DMS79 treated with DMSO at 0.1 percent for 48 hours (cell line): Measurements from ENCODE around the gene ATP8B2.
"Not testable (repeated sequence)": the region's sequence is repeated elsewhere in the genome, so short reads cannot be mapped to it uniquely, and the experiment has no call there.

Experiments
- DNase-seq: peaks from one replicate; lab custom pipeline; 2025; lab: John Stamatoyannopoulos, UW

Gene ATP8B2

GRCh38 chr1:154323493-154323892 lies 1.8 kb upstream of the ATP8B2 start:
- no peak for DNase-seq

- no peak for DNase-seq
Measured at GRCh38 chr1:154324241-154324640, 1.1 kb upstream of the ATP8B2 start.

- DNase-seq: no peak
Measured at GRCh38 chr1:154325583-154326545, 539 bp downstream of the ATP8B2 start.

DNA sequence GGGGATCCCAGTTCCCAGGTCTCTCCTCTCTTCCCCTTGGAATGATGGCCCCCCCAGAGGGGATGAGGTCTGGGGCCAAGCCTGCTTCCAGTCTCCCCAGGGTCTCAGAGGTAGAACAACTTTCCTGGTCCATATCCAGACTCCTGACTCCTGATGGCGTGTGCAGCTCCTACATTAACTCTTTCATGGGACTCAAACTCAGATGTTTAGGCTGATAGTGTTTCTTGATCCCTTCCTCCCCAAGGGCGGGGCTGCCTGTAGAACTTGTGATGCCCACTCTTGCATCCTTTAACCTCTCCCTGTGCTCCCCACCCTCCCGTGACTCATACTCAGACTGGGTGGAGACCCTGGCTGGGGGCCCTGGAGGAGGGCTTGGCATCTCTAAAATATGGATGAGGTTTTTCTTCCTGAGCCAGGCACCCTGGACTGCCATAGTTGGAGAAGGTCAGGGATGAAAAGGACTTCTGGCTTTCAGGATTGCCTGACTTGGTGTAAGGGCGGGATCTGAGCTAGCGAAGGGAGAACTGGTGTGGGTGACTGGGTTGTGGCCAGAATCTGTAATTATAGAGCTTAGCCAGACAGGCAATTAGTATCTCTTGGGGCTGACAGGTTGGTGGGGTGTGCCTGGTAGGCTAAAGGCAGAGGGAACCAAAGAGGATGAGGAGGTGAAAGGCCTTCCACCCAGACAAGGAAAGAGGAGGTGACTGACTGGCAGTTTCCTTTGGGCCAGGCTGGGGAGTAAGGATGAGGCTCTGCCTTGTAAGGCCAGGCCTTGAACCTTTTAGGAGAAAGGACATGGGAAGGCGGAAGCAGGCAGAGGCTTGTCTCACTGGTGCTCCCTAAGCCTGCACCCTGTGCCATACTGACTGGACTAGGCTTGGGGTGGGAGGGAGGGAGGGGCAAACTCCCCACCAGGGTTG lies 1.5 kb downstream of the ATP8B2 start:
- no peak for DNase-seq

- no peak for DNase-seq
Measured at GRCh38 chr1:154327466-154328317, 2.4 kb downstream of the ATP8B2 start.

GRCh38 chr1:154328318-154329151 lies 3.2 kb downstream of the ATP8B2 start:
- peak; percentile 48 for DNase-seq

- DNase-seq: no peak
Measured at GRCh38 chr1:154329152-154329521, 3.8 kb downstream of the ATP8B2 start.

- no peak for DNase-seq
Measured at GRCh38 chr1:154329551-154330131, 4.3 kb downstream of the ATP8B2 start.

GRCh38 chr1:154330669-154331068 lies 5.3 kb downstream of the ATP8B2 start:
- DNase-seq: no peak

- DNase-seq: no peak
Measured at GRCh38 chr1:154334079-154335024, 9.0 kb downstream of the ATP8B2 start.

DNA sequence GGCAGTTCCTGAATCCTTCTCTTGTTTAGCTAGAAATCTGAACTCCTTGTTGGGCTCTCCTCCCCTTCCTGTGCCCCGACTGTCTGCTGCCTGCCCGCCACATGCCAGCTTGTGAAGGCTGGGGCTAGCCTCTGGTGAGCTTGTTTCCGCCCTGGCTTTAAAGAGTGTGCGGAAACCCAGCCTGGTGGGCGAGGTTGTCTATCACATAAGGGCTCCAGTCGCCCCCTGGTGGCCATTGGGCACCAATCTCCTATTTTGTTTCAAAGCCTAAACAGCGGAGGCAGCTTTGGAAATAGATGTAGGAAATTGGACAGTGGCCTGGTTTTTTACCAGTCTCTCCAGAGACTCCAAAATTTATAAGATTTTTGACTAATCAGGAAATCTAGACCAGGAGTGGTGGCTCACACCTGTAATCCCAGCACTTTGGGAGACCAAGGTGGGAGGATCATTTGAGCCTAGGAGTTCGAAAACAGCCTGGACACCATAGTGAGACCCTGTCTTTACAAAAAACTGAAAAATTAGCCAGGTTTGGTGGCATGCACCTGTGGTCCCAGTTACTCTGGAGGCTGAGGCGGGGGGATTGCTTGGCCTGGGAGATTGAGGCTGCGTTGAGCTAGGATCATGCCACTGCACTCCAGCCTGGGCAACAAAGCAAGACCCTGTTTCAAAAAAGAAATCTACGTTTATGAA lies 9.8 kb downstream of the ATP8B2 start:
- peak; percentile 33 for DNase-seq

DNA sequence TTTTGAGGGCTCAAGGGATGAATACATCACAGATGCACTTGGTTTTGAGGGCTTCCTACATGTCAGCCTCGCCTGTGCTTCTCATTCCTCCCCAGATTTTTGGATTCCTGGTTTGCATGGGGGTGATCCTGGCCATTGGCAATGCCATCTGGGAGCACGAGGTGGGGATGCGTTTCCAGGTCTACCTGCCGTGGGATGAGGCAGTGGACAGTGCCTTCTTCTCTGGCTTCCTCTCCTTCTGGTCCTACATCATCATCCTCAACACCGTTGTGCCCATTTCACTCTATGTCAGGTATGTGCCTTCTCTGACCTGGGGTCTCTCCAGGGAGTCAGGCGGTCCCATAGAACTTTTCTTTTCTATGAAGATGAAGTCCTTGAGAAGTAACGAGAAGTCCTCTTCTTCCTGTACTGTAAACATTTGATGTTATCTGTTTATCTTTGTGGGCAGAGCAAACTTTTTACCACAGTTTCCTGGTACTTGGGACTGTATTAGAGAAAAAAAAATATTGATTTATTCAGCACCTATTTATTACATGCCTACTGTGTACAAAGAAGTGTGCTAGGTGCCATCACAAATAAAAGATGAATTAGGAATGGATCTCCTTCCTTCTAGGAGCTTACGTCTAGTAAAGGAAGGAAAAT lies 12.0 kb downstream of the ATP8B2 start:
- DNase-seq: no peak

- no peak for DNase-seq
Measured at GRCh38 chr1:154338875-154339274, 13.6 kb downstream of the ATP8B2 start.

- DNase-seq: not testable (repeated sequence)
Measured at GRCh38 chr1:154341366-154341765, 16.0 kb downstream of the ATP8B2 start.

GRCh38 chr1:154342132-154342531 lies 16.8 kb downstream of the ATP8B2 start:
- DNase-seq: no peak

DNA sequence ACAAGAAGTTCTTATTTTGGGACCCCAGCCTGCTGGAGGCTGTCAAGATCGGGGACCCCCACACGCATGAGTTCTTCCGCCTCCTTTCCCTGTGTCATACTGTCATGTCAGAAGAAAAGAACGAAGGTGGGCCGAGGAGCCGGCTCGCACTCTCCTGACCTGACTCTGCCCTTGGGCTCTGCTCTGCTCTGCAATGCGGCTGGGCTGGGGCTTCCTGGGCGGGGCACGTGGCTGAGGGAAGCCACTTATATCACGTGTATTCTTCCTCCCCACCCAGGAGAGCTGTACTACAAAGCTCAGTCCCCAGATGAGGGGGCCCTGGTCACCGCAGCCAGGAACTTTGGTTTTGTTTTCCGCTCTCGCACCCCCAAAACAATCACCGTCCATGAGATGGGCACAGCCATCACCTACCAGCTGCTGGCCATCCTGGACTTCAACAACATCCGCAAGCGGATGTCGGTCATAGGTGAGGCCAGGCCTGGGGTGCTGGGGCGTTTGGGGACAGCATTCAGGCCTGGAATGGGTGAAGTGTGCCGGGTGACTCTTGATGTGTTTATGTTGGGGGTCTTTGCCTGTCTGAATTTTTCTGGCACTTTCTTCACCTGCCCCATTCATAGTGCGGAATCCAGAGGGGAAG lies 17.6 kb downstream of the ATP8B2 start:
- DNase-seq: no peak

DNA sequence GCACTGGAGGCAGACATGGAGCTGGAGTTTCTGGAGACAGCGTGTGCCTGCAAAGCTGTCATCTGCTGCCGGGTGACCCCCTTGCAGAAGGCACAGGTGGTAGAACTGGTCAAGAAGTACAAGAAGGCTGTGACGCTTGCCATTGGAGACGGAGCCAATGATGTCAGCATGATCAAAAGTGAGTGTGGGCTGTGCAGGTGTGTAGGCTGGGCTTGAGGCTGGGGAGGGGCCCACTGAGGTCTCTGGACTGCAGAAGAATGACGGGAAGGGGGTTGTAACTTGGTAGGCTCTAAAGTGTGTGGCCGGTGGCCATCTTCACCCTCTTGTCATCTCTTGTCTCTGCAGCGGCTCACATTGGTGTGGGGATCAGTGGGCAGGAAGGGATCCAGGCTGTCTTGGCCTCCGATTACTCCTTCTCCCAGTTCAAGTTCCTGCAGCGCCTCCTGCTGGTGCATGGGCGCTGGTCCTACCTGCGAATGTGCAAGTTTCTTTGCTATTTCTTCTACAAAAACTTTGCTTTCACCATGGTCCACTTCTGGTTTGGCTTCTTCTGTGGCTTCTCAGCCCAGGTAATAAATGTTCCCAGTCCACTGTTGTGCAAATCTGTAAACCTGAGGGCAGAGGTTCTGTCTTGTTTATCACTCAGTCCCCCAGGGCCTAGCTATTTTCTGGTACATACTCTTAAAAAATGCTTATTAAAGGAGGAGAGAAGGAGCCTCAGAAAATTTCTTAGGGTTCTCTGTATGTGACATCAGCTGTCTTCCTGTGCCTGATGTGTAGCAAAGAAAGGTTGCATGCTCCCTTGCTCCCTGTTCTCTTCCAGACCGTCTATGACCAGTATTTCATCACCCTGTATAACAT lies 19.9 kb downstream of the ATP8B2 start:
- DNase-seq: no peak
